Neutrophil (primary cell): ENCODE results near the gene TSHZ1.

Source experiments
- H3K27ac ChIP-seq: fragments of 200-600 bp; sonication (generic); 2 replicates; pipeline ENCODE4 v1.5.1; 2016; ENCODE audit warnings: mild to moderate bottlenecking, moderate library complexity
- H3K27me3 ChIP-seq: fragments of 200-600 bp; sonication (generic); 2 replicates; pipeline ENCODE4 v1.6.0; 2016; ENCODE audit warnings: mild to moderate bottlenecking
- H3K36me3 ChIP-seq: fragments of 200-600 bp; sonication (generic); 2 replicates; pipeline ENCODE4 v1.5.1; 2017
- H3K4me1 ChIP-seq, 2 experiments: fragments of 200-600 bp in 1 of 2; sonication (generic) in 1 of 2; 1 replicate in 1 of 2; 2 replicates in 1 of 2; pipeline versions ENCODE4 v1.5.1 to v1.6.1; 2013 to 2016; ENCODE audit warnings: low read depth in 1 of 2, low read length in 1 of 2, mild to moderate bottlenecking in 1 of 2, moderate library complexity in 1 of 2; ENCODE audit not compliant: control insufficient read depth in 1 of 2, insufficient read depth in 1 of 2
- H3K4me3 ChIP-seq, 2 experiments: fragments of 200-600 bp in 1 of 2; sonication (generic) in 1 of 2; 1 replicate in 1 of 2; 2 replicates in 1 of 2; pipeline ENCODE4 v1.5.1; 2013 to 2016; ENCODE audit warnings: low read depth in 1 of 2, low read length in 1 of 2, mild to moderate bottlenecking in 1 of 2, moderate library complexity in 1 of 2
- H3K9me3 ChIP-seq: fragments of 200-600 bp; sonication (generic); 2 replicates; pipeline ENCODE4 v1.5.1; 2016
- CTCF ChIP-seq: fragments of 200-600 bp; sonication (generic); IDR thresholded peaks from 2 replicates; pipeline ENCODE4 v1.5.1; 2016; ENCODE audit warnings: antibody characterized with exemption

Gene TSHZ1

GRCh38 chr18:75222407-75222806 lies 11.8 kb downstream of the TSHZ1 start:
- H3K9me3 ChIP-seq, result no peaks in the 10 kb centered on the region
- TF ChIP-seq CTCF, result no peak
- no peak overlapping the region for H3K4me3 ChIP-seq
- H3K36me3 ChIP-seq, result no peaks in the 10 kb centered on the region
- H3K27me3 ChIP-seq, result no peaks in the 10 kb centered on the region
- no peak overlapping the region for H3K27ac ChIP-seq
- H3K4me1 ChIP-seq, result peaks cover 0 to 4% of the 10 kb centered on the region in 2 experiments

- no peak overlapping the region for H3K27ac ChIP-seq
- peaks cover 0 to 4% of the 10 kb centered on the region in 2 experiments for H3K4me1 ChIP-seq
- no peak overlapping the region for H3K4me3 ChIP-seq
- H3K36me3 ChIP-seq, result no peaks in the 10 kb centered on the region
- TF ChIP-seq CTCF, result no peak
- no peaks in the 10 kb centered on the region for H3K9me3 ChIP-seq
- no peaks in the 10 kb centered on the region for H3K27me3 ChIP-seq
Measured at GRCh38 chr18:75223687-75224347, 13.2 kb downstream of the TSHZ1 start.

- Histone ChIP-seq H3K4me1 (peaks cover 4% of the 10 kb centered on the region in 2 experiments), H3K27ac (no peak overlapping the region), H3K9me3 (no peaks in the 10 kb centered on the region), H3K36me3 (no peaks in the 10 kb centered on the region), H3K4me3 (no peak overlapping the region), H3K27me3 (no peaks in the 10 kb centered on the region)
- TF ChIP-seq CTCF, result no peak
Measured at GRCh38 chr18:75226286-75226955, 15.8 kb downstream of the TSHZ1 start.

- H3K27me3 ChIP-seq, result no peaks in the 10 kb centered on the region
- H3K4me1 ChIP-seq, result peaks cover 4% of the 10 kb centered on the region in 2 experiments
- H3K27ac ChIP-seq, result no peak overlapping the region
- no peak for TF ChIP-seq CTCF
- no peaks in the 10 kb centered on the region for H3K9me3 ChIP-seq
- H3K36me3 ChIP-seq, result no peaks in the 10 kb centered on the region
- H3K4me3 ChIP-seq, result no peak overlapping the region
Measured at GRCh38 chr18:75226956-75227316, 16.3 kb downstream of the TSHZ1 start.

- H3K27ac ChIP-seq, result no peak overlapping the region
- peaks cover 4% of the 10 kb centered on the region in 2 experiments for H3K4me1 ChIP-seq
- H3K27me3 ChIP-seq, result no peaks in the 10 kb centered on the region
Measured at GRCh38 chr18:75227535-75228296, 17.1 kb downstream of the TSHZ1 start.

More at GRCh38 chr18:75227535-75228296, 17.1 kb downstream of the TSHZ1 start:
- TF ChIP-seq CTCF, result no peak
- Histone ChIP-seq H3K36me3 (no peaks in the 10 kb centered on the region), H3K9me3 (no peaks in the 10 kb centered on the region), H3K4me3 (no peak overlapping the region)
